ENCODE results near the gene AOC2.
"Not testable (repeated sequence)": the region's sequence is repeated elsewhere in the genome, so short reads cannot be mapped to it uniquely, and the experiment has no call there.

Gene AOC2

GRCh38 chr17:42873932-42874695, 29.7 kb downstream of the AOC2 start:
- ATAC-seq (ENCODE audit: low read depth); DNase-seq (ENCODE audit: low spot score in 2 of 2); H3K27ac Mint-ChIP-seq; H3K4me3 Mint-ChIP-seq; H3K9me3 Mint-ChIP-seq; H3K36me3 Mint-ChIP-seq; H3K4me1 Mint-ChIP-seq: not testable (repeated sequence)
- H3K27me3 Mint-ChIP-seq = peaks cover 17% of the 10 kb centered on the region

- Mint-ChIP-seq H3K27ac (no peak overlapping the region), H3K36me3 (no peaks in the 10 kb centered on the region), H3K4me1 (no peaks in the 10 kb centered on the region), H3K4me3 (no peak overlapping the region), H3K27me3 (peaks cover 17% of the 10 kb centered on the region), H3K9me3 (no peaks in the 10 kb centered on the region)
- DNase-seq (ENCODE audit: low spot score in 2 of 2) (no peak), ATAC-seq (ENCODE audit: low read depth) (no peak)
Observed at GRCh38 chr17:42877037-42877436, 32.7 kb downstream of the AOC2 start.

- DNase-seq (ENCODE audit: low spot score in 2 of 2) (no peak), ATAC-seq (ENCODE audit: low read depth) (no peak)
- Mint-ChIP-seq H3K9me3 (no peaks in the 10 kb centered on the region), H3K36me3 (no peaks in the 10 kb centered on the region), H3K4me1 (no peaks in the 10 kb centered on the region), H3K27ac (no peak overlapping the region), H3K4me3 (no peak overlapping the region), H3K27me3 (peaks cover 15% of the 10 kb centered on the region)
Observed at GRCh38 chr17:42878123-42878880, 33.9 kb downstream of the AOC2 start.

- no peak for DNase-seq (ENCODE audit: low spot score in 2 of 2)
- H3K9me3 Mint-ChIP-seq = no peaks in the 10 kb centered on the region
- H3K36me3 Mint-ChIP-seq = no peaks in the 10 kb centered on the region
- H3K4me1 Mint-ChIP-seq = no peaks in the 10 kb centered on the region
- no peak for ATAC-seq (ENCODE audit: low read depth)
- peaks cover 16% of the 10 kb centered on the region for H3K27me3 Mint-ChIP-seq
- no peak overlapping the region for H3K4me3 Mint-ChIP-seq
- H3K27ac Mint-ChIP-seq = no peak overlapping the region
Observed at GRCh38 chr17:42878924-42879595, 34.7 kb downstream of the AOC2 start.

GRCh38 chr17:42879596-42879985, 35.2 kb downstream of the AOC2 start:
- no peak for DNase-seq (ENCODE audit: low spot score in 2 of 2)
- H3K27me3 Mint-ChIP-seq = peaks cover 16% of the 10 kb centered on the region

GRCh38 chr17:42880776-42881310, 36.5 kb downstream of the AOC2 start:
- H3K4me3 Mint-ChIP-seq = no peak overlapping the region
- H3K9me3 Mint-ChIP-seq = no peaks in the 10 kb centered on the region
- ATAC-seq (ENCODE audit: low read depth) = no peak
- H3K36me3 Mint-ChIP-seq = no peaks in the 10 kb centered on the region
- H3K27ac Mint-ChIP-seq = no peak overlapping the region
- H3K4me1 Mint-ChIP-seq = no peaks in the 10 kb centered on the region
- no peak for DNase-seq (ENCODE audit: low spot score in 2 of 2)
- H3K27me3 Mint-ChIP-seq = peaks cover 13% of the 10 kb centered on the region

More at GRCh38 chr17:42879596-42879985, 35.2 kb downstream of the AOC2 start:
- no peaks in the 10 kb centered on the region for H3K9me3 Mint-ChIP-seq
- no peak overlapping the region for H3K4me3 Mint-ChIP-seq
- H3K36me3 Mint-ChIP-seq = no peaks in the 10 kb centered on the region
- no peak for ATAC-seq (ENCODE audit: low read depth)
- no peak overlapping the region for H3K27ac Mint-ChIP-seq
- H3K4me1 Mint-ChIP-seq = no peaks in the 10 kb centered on the region

GRCh38 chr17:42881706-42882105, 37.3 kb downstream of the AOC2 start:
- H3K4me3 Mint-ChIP-seq; H3K9me3 Mint-ChIP-seq; H3K36me3 Mint-ChIP-seq; H3K27ac Mint-ChIP-seq; H3K4me1 Mint-ChIP-seq; DNase-seq (ENCODE audit: low spot score in 2 of 2); ATAC-seq (ENCODE audit: low read depth): not testable (repeated sequence)
- peaks cover 16% of the 10 kb centered on the region for H3K27me3 Mint-ChIP-seq

GRCh38 chr17:42882166-42882565, 37.8 kb downstream of the AOC2 start:
- Mint-ChIP-seq H3K4me1 (peaks cover 5% of the 10 kb centered on the region), H3K27ac (no peak overlapping the region), H3K36me3 (no peaks in the 10 kb centered on the region), H3K27me3 (peaks cover 15% of the 10 kb centered on the region), H3K9me3 (no peaks in the 10 kb centered on the region), H3K4me3 (no peak overlapping the region)
- ATAC-seq (ENCODE audit: low read depth) = no peak
- DNase-seq (ENCODE audit: low spot score in 2 of 2) = no peak

- no peak for DNase-seq (ENCODE audit: low spot score in 2 of 2)
- Mint-ChIP-seq H3K4me1 (peaks cover 5% of the 10 kb centered on the region), H3K27ac (no peak overlapping the region), H3K36me3 (no peaks in the 10 kb centered on the region), H3K27me3 (peaks cover 11% of the 10 kb centered on the region), H3K4me3 (no peak overlapping the region), H3K9me3 (no peaks in the 10 kb centered on the region)
- no peak for ATAC-seq (ENCODE audit: low read depth)
Observed at GRCh38 chr17:42883802-42884558, 39.6 kb downstream of the AOC2 start.

- not testable (repeated sequence) for H3K4me3 Mint-ChIP-seq; H3K9me3 Mint-ChIP-seq; H3K4me1 Mint-ChIP-seq; H3K36me3 Mint-ChIP-seq; H3K27ac Mint-ChIP-seq; ATAC-seq (ENCODE audit: low read depth); DNase-seq (ENCODE audit: low spot score in 2 of 2)
- peaks cover 10% of the 10 kb centered on the region for H3K27me3 Mint-ChIP-seq
Observed at GRCh38 chr17:42885806-42886205, 41.4 kb downstream of the AOC2 start.

GRCh38 chr17:42886283-42887176, 42.1 kb downstream of the AOC2 start:
- H3K36me3 Mint-ChIP-seq = no peaks in the 10 kb centered on the region
- peaks cover 5% of the 10 kb centered on the region for H3K4me1 Mint-ChIP-seq
- peaks cover 10% of the 10 kb centered on the region for H3K27me3 Mint-ChIP-seq
- ATAC-seq (ENCODE audit: low read depth) (no peak), DNase-seq (ENCODE audit: low spot score in 2 of 2) (no peak)
- H3K4me3 Mint-ChIP-seq = no peak overlapping the region
- H3K27ac Mint-ChIP-seq = no peak overlapping the region
- no peaks in the 10 kb centered on the region for H3K9me3 Mint-ChIP-seq

GRCh38 chr17:42889809-42890208, 45.4 kb downstream of the AOC2 start:
- DNase-seq (ENCODE audit: low spot score in 2 of 2) (no peak), ATAC-seq (ENCODE audit: low read depth) (no peak)
- Mint-ChIP-seq H3K36me3 (no peaks in the 10 kb centered on the region), H3K27me3 (peaks cover 9% of the 10 kb centered on the region), H3K4me3 (no peak overlapping the region), H3K9me3 (no peaks in the 10 kb centered on the region), H3K27ac (no peak overlapping the region), H3K4me1 (peaks cover 5% of the 10 kb centered on the region)

All from memory B cell (primary cell).